Keratinocyte (primary cell): Measurements from ENCODE around the gene ARMC8. TPM values are rescaled to one million over a fixed set of nuclear protein-coding genes. Genes with fewer than 3 reads are reported as not detected.
A peak's percentile ranks its signal among the peaks of the same experiment; 100 is the strongest.

Experiments
- DNase-seq: peaks from one replicate; pipeline ENCODE4 v3.0.0-alpha.2; 2011; ENCODE audit warnings: low read depth, missing footprints, low spot score
- FAIRE-seq: peaks from 2 replicates; lab custom pipeline; 2011; peaks lifted over from hg19 to GRCh38; lab: Jason Lieb, UNC
- H2AFZ ChIP-seq: 2 replicates; pipeline ENCODE4 v1.6.0; 2012; ENCODE audit warnings: low read length, control low read depth, inconsistent platforms; ENCODE audit not compliant: control insufficient read depth
- H3K27ac ChIP-seq: 2 replicates; pipeline ENCODE4 v1.5.1; 2011; ENCODE audit warnings: low read length; ENCODE audit not compliant: control insufficient read depth, insufficient read depth
- H3K27me3 ChIP-seq: 3 replicates; pipeline ENCODE4 v1.6.0; 2011; ENCODE audit warnings: low read length; ENCODE audit not compliant: control insufficient read depth, insufficient read depth; ENCODE audit errors: extremely low read depth
- H3K36me3 ChIP-seq, 2 experiments: 2 replicates in 1 of 2; 3 replicates in 1 of 2; pipeline ENCODE4 v1.5.1; 2011; ENCODE audit warnings: low read length in 2 of 2, mild to moderate bottlenecking in 1 of 2; ENCODE audit not compliant: control insufficient read depth in 2 of 2, insufficient read depth in 2 of 2; ENCODE audit errors: extremely low read depth in 1 of 2
- H3K4me1 ChIP-seq: 3 replicates; pipeline ENCODE4 v1.5.1; 2011; ENCODE audit warnings: low read length; ENCODE audit not compliant: control insufficient read depth, insufficient read depth; ENCODE audit errors: extremely low read depth
- H3K4me2 ChIP-seq: 3 replicates; pipeline ENCODE4 v1.6.0; 2011; ENCODE audit warnings: low read depth, low read length; ENCODE audit not compliant: control insufficient read depth, insufficient read depth; ENCODE audit errors: extremely low read depth
- H3K4me3 ChIP-seq, 3 experiments: fragments of 200-600 bp in 1 of 3; sonication (generic) in 1 of 3; 2 replicates in 2 of 3; 3 replicates in 1 of 3; pipeline ENCODE4 v1.5.1; 2011 to 2016; ENCODE audit warnings: low read length in 3 of 3, mild to moderate bottlenecking in 3 of 3, control low read depth in 2 of 3, inconsistent platforms in 1 of 3, low read depth in 1 of 3, mixed read lengths in 1 of 3, mixed run types in 1 of 3, moderate library complexity in 1 of 3; ENCODE audit not compliant: control insufficient read depth in 2 of 3, insufficient read depth in 2 of 3; ENCODE audit errors: extremely low read depth in 1 of 3
- H3K79me2 ChIP-seq: 2 replicates; pipeline ENCODE4 v1.6.0; 2012; ENCODE audit warnings: low read length; ENCODE audit not compliant: control insufficient read depth, insufficient read depth
- H3K9ac ChIP-seq: 3 replicates; pipeline ENCODE4 v1.6.0; 2011; ENCODE audit warnings: low read length; ENCODE audit not compliant: control insufficient read depth, insufficient read depth; ENCODE audit errors: extremely low read depth
- H3K9me1 ChIP-seq: 3 replicates; pipeline ENCODE4 v1.6.0; 2011; ENCODE audit warnings: low read length; ENCODE audit not compliant: control insufficient read depth, insufficient read depth; ENCODE audit errors: extremely low read depth
- H3K9me3 ChIP-seq: 2 replicates; pipeline ENCODE4 v1.5.1; 2012; ENCODE audit warnings: low read depth, low read length; ENCODE audit not compliant: control insufficient read depth
- H4K20me1 ChIP-seq: 3 replicates; pipeline ENCODE4 v1.6.0; 2011; ENCODE audit warnings: low read length; ENCODE audit not compliant: control insufficient read depth, insufficient read depth; ENCODE audit errors: extremely low read depth
- EZH2 ChIP-seq: IDR thresholded peaks from one replicate; pipeline ENCODE4 v1.6.1; 2012; ENCODE audit warnings: inconsistent platforms, mild to moderate bottlenecking, low read length, moderate library complexity
- dilution Hi-C: fragments of 300-500 bp; cut with MboI; formaldehyde crosslinking; loops from one replicate; pipeline ENCODE4 v1.7.0; 2020; ENCODE audit warnings: low sequenced_read_pairs; ENCODE audit not compliant: extremely low pct_ligation_motif_present
- polyA plus RNA-seq, 5 experiments: library from polyadenylated mRNA; depleted of rRNA in 3 of 5; stranded (reverse) in 3 of 5; stranded (forward) in 1 of 5; unstranded in 1 of 5; fragments of >200 nt; gene quantifications; 1 replicate in 1 of 5; 2 replicates in 3 of 5; 3 replicates in 1 of 5; pipeline versions ENCODE4 v1.2.1 to v1.2.3, GENCODE V29; 2011 to 2012; ENCODE audit warnings: missing spikeins in 2 of 5, low read depth in 1 of 5, low replicate concordance in 1 of 5
- TF ChIP-seq, protein P1 (sequence below), 3 experiments: IDR thresholded peaks in 1 of 3; conservative IDR thresholded peaks in 1 of 3; optimal IDR thresholded peaks in 1 of 3; 2 replicates in 2 of 3; 3 replicates in 1 of 3; pipeline versions ENCODE3 to v1.5.1; 2011; ENCODE audit warnings: low read length in 3 of 3, mild to moderate bottlenecking in 3 of 3, moderate library complexity in 2 of 3, control low read depth in 1 of 3, inconsistent platforms in 1 of 3; ENCODE audit not compliant: insufficient read depth in 2 of 3; ENCODE audit errors: extremely low read depth in 1 of 3

ARMC8 gene
- polyA plus RNA-seq, 1 donor (not counting 4 experiments of a cell fraction or from before 2014, with no cell fraction given): 50.8 TPM

DNA sequence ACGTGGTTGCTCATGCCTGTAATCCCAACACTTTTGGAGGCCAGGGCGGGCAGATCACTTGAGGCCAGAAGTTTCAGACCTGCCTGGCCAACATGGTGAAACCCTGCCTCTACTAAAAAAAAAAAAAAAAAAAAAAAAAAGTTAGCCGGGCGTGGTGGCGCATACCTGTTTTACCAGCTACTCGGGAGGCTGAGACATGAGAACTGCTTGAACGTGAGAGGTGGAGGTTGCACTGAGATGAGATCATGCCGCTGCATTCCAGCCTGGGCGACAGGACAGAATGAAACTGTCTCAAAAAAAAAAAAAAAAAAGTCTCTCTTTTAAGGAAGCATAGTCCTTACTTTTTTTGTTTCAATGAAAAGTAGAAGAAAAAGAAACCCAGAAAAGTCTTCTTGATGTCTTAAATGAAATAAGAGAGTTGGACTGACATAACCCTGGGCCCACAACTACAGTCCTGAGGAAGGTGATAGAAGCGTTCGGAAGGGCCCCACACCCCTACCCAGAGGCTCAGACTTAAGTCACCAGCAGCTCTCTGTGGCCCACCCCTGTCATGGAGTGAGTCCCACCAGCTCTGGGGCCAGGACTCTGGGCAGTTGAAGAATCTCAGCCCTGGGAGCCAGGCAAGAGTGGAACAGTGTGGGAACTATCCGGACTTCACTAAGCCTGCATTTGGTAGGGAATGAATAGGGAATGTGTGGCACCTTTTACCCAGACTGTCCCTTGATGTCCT, 139.9 kb downstream of the ARMC8 start:
- Histone ChIP-seq H3K9me1 (no peaks in the 10 kb centered on the region), H3K4me1 (peaks cover 50% of the 10 kb centered on the region), H3K4me2 (no peak overlapping the region), H3K9ac (peak overlapping the region; percentile 9), H4K20me1 (no peaks in the 10 kb centered on the region), H3K79me2 (no peaks in the 10 kb centered on the region), H3K9me3 (no peaks in the 10 kb centered on the region), H3K27ac (peak overlapping the region; percentile 56), H3K36me3 (no peaks in the 10 kb centered on the region), H3K4me3 (no peak overlapping the region), H3K27me3 (no peaks in the 10 kb centered on the region), H2AFZ (peak overlapping the region; percentile 4)
- no peak for TF ChIP-seq EZH2
- TF ChIP-seq, protein P1, sequence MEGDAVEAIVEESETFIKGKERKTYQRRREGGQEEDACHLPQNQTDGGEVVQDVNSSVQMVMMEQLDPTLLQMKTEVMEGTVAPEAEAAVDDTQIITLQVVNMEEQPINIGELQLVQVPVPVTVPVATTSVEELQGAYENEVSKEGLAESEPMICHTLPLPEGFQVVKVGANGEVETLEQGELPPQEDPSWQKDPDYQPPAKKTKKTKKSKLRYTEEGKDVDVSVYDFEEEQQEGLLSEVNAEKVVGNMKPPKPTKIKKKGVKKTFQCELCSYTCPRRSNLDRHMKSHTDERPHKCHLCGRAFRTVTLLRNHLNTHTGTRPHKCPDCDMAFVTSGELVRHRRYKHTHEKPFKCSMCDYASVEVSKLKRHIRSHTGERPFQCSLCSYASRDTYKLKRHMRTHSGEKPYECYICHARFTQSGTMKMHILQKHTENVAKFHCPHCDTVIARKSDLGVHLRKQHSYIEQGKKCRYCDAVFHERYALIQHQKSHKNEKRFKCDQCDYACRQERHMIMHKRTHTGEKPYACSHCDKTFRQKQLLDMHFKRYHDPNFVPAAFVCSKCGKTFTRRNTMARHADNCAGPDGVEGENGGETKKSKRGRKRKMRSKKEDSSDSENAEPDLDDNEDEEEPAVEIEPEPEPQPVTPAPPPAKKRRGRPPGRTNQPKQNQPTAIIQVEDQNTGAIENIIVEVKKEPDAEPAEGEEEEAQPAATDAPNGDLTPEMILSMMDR (optimal IDR thresholded peaks at IDR 0.05 in 1 of 3, IDR thresholded peaks at IDR 0.05 in 1 of 3, conservative IDR thresholded peaks at IDR 0.05 in 1 of 3; ENCODE audit: extremely low read depth in 1 of 3, insufficient read depth in 2 of 3, low read length in 3 of 3): no peak
- FAIRE-seq (peak; percentile 5), DNase-seq (no peak)
- dilution Hi-C loops: no loop called here

DNA sequence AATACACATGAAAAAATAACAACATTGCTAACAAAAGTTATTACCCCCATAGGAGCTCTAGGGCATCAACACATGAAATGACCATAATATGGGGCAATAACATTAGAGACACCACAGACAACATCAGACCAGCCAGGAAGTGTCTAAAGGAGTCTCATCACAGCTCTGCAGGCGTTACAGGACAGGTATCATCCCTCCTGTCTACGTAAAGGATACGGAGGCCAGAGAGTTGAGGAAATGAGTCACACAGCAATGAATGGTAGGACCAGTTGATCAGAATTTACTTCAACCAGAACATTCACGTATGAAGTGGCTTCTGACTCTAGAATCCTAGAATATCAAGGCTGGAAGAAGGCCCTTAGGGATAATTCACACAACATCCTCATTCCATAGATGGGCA, 140.7 kb downstream of the ARMC8 start:
- peak overlapping the region; percentile 33 for H3K4me2 ChIP-seq
- FAIRE-seq: peak; percentile 95
- H3K27me3 ChIP-seq: no peaks in the 10 kb centered on the region
- dilution Hi-C loops: no loop called here
- H3K9me1 ChIP-seq: no peaks in the 10 kb centered on the region
- TF ChIP-seq, protein P1 (optimal IDR thresholded peaks at IDR 0.05 in 1 of 3, IDR thresholded peaks at IDR 0.05 in 1 of 3, conservative IDR thresholded peaks at IDR 0.05 in 1 of 3; ENCODE audit: extremely low read depth in 1 of 3, insufficient read depth in 2 of 3, low read length in 3 of 3): no peak
- TF ChIP-seq EZH2: no peak
- no peaks in the 10 kb centered on the region for H4K20me1 ChIP-seq
- peak; percentile 71 for DNase-seq
- H2AFZ ChIP-seq: no peak overlapping the region
- no peaks in the 10 kb centered on the region for H3K36me3 ChIP-seq
- H3K27ac ChIP-seq: peak overlapping the region; percentile 56
- no peak overlapping the region for H3K4me3 ChIP-seq
- H3K9ac ChIP-seq: no peak overlapping the region
- H3K79me2 ChIP-seq: no peaks in the 10 kb centered on the region
- no peaks in the 10 kb centered on the region for H3K9me3 ChIP-seq
- peaks cover 50% of the 10 kb centered on the region for H3K4me1 ChIP-seq
